Measurements from ENCODE around the gene RDH11. TPM values are rescaled to one million over a fixed set of nuclear protein-coding genes. Genes with fewer than 3 reads are reported as not detected.

The RDH11 gene
- total RNA-seq (10 to 100 TPM in 9 of 10 donors, 1 to 10 TPM in 1; 9.6 to 19.8 (median 14.7) TPM), polyA plus RNA-seq (10 to 100 TPM; 19.2 to 22.3 TPM)
- long read RNA-seq, donor 1, transcript RDH11-201 (7 exons, 2,588 nt), result major isoform, 20 of 25 reads
- long read RNA-seq, donor 1, partial matches to known transcripts, result 4 of 25 reads
- long read RNA-seq, donor 1, other reads (novel, unspliced or antisense), result 1 of 25 reads
- long read RNA-seq, donor 2, transcript RDH11-201 (7 exons, 2,588 nt), result major isoform, 19 of 26 reads
- long read RNA-seq, donor 2, partial matches to known transcripts, result 3 of 26 reads
- long read RNA-seq, donor 2, other reads (novel, unspliced or antisense), result 4 of 26 reads
- long read RNA-seq, donor 3, transcript RDH11-201 (7 exons, 2,588 nt), result major isoform, 54 of 63 reads
- long read RNA-seq, donor 3, partial matches to known transcripts, result 5 of 63 reads
- long read RNA-seq, donor 3, other reads (novel, unspliced or antisense), result 2 of 63 reads

DNA sequence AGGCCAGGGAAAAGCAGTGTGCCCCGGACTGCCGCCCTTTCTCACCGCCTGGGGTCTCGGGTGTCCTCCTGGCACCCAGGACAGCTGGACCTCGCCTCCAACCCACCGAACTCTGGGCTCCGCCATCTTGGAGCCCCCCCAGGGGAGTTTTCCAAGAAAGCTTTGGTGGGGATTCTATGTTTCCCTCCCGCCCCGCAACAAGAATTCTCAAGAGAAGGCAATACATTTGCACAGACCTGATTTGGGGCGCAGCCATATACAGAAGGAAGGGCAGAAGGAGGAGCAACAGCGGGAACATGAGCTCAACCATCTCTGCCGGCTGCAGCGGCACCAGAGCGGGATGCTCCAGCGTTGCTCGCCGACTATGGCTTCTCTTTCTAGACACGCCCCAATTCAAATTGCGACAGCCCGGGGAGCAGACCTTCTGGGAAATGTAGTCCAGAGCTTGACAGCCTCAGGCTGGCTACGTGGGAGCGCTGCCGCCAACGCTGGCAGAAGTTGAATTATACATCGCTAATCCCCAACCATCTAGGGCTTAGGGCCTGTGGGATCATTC lies at the start of gene RDH11:
RDH11 (minus strand) TSS at position 371 of the 556 bp plus-strand sequence; CDS start at position 310, 61 bp downstream.
- Histone ChIP-seq H3K27ac (peak within 1 kb of the TSS in 9 of 10 donors; percentile 42 to 83 (median 75)), H3K27me3 (no peaks in the 10 kb centered on the region), H3K4me3 (peak within 1 kb of the TSS; percentile 42 to 93 (median 85)), H3K9me3 (no peaks in the 10 kb centered on the region), H3K4me1 (peaks cover 0 to 22% (median 4%) of the 10 kb centered on the region in 9 donors), H3K36me3 (peaks cover 0 to 27% (median 6%) of the 10 kb centered on the region in 9 donors)
- ATAC-seq (peak; percentile 97 to 99 (median 99)), DNase-seq (peak; percentile 73 to 86)
- TF ChIP-seq, protein P1, sequence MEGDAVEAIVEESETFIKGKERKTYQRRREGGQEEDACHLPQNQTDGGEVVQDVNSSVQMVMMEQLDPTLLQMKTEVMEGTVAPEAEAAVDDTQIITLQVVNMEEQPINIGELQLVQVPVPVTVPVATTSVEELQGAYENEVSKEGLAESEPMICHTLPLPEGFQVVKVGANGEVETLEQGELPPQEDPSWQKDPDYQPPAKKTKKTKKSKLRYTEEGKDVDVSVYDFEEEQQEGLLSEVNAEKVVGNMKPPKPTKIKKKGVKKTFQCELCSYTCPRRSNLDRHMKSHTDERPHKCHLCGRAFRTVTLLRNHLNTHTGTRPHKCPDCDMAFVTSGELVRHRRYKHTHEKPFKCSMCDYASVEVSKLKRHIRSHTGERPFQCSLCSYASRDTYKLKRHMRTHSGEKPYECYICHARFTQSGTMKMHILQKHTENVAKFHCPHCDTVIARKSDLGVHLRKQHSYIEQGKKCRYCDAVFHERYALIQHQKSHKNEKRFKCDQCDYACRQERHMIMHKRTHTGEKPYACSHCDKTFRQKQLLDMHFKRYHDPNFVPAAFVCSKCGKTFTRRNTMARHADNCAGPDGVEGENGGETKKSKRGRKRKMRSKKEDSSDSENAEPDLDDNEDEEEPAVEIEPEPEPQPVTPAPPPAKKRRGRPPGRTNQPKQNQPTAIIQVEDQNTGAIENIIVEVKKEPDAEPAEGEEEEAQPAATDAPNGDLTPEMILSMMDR (IDR thresholded peaks at IDR 0.05), result no peak
- WGBS, 2 donors, result 0% methylated on average over 25 of the region's 25 CpGs
- intact Hi-C loops (cut with DNase I), result loop anchor here in 2 of 10 donors (2.0 to 5.0 kb wide), 3 partner anchors 21 to 113 kb away; partner anchors contain the start of genes ARG2 (in 1 of the 2) and VTI1B (in 1 of the 2)

DNA sequence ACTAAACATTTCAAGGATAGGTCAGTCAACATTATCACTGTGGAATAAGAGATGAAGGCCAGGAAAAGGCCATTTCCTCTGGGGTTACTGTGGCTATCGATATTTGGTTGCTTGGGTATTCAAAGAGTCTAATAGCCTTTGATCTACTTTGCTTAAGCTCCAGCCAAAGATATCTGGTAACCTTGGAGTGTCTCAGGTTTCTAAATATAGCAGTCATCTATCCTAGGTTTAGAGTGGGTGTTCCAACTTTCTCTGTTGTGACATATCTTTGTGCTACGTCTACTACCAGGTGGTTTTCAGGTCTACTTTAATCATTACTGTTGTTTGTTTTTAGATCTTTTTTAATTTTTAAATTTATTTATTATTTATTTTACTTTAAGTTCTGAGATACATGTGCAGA lies 48.5 kb upstream of the RDH11 start:
- Histone ChIP-seq H3K4me1 (peaks cover 0 to 8% (median 0%) of the 10 kb centered on the region in 9 donors), H3K27me3 (no peaks in the 10 kb centered on the region), H3K9me3 (no peaks in the 10 kb centered on the region), H3K36me3 (peaks cover 0 to 27% (median 6%) of the 10 kb centered on the region in 9 donors), H3K27ac (no peak overlapping the region), H3K4me3 (no peak overlapping the region)
- 26 to 36% methylated on average over 2 of the region's 2 CpGs for WGBS, 2 donors
- intact Hi-C loops (cut with DNase I), result no loop called here
- ATAC-seq (peak in 4 of 8 donors; percentile 54 to 72 (median 64)), DNase-seq (no peak)
- TF ChIP-seq, protein P1 (IDR thresholded peaks at IDR 0.05), result no peak

GRCh38 chr14:67738740-67739504 lies 43.4 kb upstream of the RDH11 start:
- Histone ChIP-seq H3K36me3 (no peaks in the 10 kb centered on the region), H3K27me3 (no peaks in the 10 kb centered on the region), H3K4me1 (peaks cover 2 to 29% (median 21%) of the 10 kb centered on the region in 9 donors), H3K4me3 (no peak overlapping the region), H3K9me3 (no peaks in the 10 kb centered on the region), H3K27ac (peak overlapping the region in 1 of 10 donors; percentile 30)
- TF ChIP-seq, protein P1 (IDR thresholded peaks at IDR 0.05), result no peak
- intact Hi-C loops (cut with DNase I), result no loop called here
- 58 to 64% methylated on average over 12 of the region's 12 CpGs for WGBS, 2 donors
- DNase-seq (peak; percentile 27 to 75), ATAC-seq (peak; percentile 66 to 87 (median 75))

GRCh38 chr14:67736771-67737170 lies 41.2 kb upstream of the RDH11 start:
- DNase-seq (no peak), ATAC-seq (no peak)
- Histone ChIP-seq H3K27me3 (no peaks in the 10 kb centered on the region), H3K9me3 (no peaks in the 10 kb centered on the region), H3K27ac (no peak overlapping the region), H3K4me3 (no peak overlapping the region), H3K36me3 (no peaks in the 10 kb centered on the region), H3K4me1 (peaks cover 2 to 32% (median 21%) of the 10 kb centered on the region in 9 donors)
- WGBS, 2 donors, result 86 to 89% methylated on average over 4 of the region's 4 CpGs
- intact Hi-C loops (cut with DNase I), result no loop called here
- TF ChIP-seq, protein P1 (IDR thresholded peaks at IDR 0.05), result no peak
